Suppressor macrophage (primary cell): ENCODE data around the gene EVI5L.
A peak's percentile ranks its signal among the peaks of the same experiment; 100 is the strongest.
"Not testable (repeated sequence)": the region's sequence is repeated elsewhere in the genome, so short reads cannot be mapped to it uniquely, and the experiment has no call there.

Experiments
- DNase-seq, 4 experiments: peaks; one replicate each; pipeline ENCODE4 v3.0.0-alpha.2; 2020 to 2022

The EVI5L gene

DNA sequence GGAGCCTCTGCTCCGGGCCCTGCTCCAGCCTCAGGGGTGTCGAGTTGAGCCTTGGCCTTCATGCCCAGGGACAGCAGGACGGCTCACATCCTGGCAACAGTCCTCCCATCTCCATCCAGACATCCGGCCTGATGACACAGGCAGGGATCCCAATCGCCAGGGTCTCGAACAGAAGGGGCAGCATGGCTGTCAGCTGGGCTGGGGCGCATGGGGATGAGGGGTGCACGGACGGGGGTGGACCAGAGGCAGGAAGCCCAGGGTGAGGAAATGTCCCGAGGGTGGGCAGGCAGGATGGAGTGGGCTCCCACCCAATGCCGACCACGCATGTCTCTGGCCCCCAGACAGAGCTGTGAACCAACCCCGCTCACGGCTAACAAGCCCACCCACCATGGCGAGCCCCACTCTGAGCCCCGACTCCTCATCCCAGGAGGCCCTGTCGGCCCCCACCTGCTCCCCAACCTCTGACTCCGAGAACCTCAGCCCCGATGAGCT lies 16.2 kb downstream of the EVI5L start:
- DNase-seq: no peak

DNA sequence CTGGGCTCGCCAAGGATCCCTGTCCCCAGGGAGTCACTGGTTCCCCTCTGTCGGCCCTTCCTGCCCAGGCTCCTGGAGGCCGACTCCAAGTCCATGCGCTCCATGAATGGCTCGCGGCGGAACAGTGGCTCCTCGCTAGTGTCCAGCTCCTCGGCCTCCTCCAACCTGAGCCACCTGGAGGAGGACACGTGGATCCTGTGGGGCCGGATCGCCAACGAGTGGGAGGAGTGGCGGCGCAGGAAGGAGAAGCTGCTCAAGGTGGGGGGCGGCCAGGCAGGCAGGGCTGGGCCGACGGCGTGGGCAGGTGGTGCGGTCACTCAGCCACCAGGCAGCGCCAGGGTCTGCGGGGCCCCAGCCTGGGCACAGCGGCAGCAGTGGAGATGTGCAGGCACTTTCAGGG lies 17.6 kb downstream of the EVI5L start:
- no peak for DNase-seq

DNA sequence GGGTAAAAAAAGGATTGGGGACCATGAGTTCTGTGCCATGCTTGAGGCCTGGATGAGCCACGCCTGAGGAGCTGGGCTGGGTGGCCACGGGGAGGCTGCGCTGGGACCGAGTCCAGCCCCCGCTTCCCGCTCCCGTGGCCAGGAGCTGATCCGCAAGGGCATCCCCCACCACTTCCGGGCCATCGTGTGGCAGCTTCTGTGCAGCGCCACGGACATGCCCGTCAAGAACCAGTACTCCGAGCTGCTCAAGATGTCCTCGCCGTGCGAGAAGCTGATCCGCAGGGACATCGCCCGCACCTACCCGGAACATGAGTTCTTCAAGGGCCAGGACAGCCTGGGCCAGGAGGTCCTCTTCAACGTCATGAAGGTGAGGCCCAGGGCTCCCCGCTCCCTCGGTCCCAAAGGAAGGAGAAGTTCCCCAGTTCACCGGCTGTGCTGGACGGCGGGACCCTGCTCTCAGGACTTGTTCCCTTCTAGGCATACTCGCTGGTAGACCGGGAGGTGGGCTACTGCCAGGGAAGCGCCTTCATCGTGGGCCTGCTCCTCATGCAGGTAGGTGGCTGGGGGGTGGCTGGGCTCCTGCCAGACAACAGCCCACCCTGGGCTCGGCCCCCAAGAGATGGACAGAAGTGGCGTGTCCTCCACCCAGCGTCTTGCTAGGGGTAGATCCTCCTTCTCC lies 18.9 kb downstream of the EVI5L start:
- no peak for DNase-seq

DNA sequence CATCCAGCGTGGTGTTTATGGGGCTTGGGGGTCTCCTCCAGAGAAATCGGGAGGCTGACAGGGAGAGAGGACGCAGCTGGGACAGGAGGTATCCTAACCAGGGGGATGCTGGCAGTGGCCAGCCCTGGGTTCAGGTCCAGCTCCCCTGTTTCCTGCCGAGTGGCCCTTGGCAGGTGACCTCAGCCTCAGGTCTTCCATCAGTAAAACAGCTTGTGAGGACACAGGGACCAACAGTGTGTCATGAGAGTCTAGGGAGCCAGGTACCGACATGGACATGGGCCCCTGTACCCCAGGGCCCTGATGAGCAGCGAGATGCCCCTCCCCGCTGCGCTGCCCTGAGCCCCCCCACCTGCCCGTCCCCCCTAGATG lies 19.6 kb downstream of the EVI5L start:
- DNase-seq: no peak

DNA sequence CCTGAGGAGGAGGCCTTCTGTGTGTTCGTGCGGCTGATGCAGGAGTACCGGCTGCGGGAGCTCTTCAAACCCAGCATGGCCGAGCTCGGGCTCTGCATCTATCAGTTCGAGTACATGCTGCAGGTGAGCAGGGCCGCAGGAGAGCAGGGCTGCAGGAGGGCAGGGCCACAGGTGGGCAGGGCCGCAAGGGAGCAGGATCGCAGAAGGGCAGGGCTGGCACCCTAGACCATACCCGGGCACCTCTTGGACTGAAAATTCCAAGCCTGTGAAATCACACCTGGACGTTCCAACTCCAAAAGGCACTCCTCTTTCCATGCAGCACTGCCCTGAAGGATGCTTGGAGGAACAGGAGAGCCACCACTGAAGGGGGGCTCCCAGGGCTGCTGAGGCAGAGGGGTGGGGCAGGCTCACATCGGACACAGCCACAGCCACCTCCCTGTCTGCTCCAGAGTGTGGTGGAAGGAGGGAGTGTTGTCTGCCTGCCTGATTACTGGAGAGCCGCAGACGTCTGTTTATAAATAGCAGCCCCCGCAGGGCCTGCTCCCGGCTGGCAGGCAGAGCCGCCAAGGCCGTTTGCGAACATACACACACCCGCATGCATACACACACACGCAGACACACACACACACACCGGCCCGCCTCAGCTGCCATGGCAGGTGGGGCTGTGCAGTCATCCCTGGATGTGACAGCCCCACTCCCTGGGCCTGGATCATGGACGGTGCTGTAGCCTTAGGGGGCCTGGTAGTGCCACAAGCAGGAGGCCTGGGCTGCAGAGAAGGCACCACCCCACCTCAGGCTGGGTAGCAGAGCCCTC lies 20.2 kb downstream of the EVI5L start:
- no peak for DNase-seq

DNA sequence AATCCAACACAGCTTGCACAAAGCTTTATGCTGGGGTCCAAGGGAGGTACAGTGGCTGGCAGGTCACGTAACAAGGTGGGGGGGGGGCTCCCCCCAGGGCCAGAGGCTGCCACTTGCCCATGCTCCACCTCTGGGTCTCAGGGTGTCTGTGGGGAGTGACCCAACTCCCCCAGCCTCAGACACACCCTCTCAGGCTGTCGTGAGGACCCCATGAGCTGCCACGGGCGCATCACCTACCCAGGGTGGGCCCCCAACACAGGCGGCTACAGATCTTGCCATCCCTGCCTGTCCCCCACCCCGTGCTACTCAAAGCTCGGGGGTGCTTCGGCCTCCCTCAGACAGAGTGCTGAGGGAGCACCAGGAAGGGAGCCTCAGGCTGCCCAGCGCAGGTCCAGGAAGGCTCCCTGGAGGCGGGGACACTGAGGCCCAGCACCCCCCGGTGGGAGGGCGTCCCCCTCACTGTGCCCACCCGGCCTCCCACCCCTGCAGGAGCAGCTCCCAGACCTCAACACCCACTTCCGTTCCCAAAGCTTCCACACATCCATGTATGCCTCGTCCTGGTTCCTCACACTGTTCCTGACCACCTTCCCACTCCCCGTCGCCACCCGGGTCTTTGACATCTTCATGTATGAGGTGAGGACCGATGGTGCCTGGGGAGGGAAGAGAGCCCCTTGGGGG lies 21.1 kb downstream of the EVI5L start:
- DNase-seq: no peak

DNA sequence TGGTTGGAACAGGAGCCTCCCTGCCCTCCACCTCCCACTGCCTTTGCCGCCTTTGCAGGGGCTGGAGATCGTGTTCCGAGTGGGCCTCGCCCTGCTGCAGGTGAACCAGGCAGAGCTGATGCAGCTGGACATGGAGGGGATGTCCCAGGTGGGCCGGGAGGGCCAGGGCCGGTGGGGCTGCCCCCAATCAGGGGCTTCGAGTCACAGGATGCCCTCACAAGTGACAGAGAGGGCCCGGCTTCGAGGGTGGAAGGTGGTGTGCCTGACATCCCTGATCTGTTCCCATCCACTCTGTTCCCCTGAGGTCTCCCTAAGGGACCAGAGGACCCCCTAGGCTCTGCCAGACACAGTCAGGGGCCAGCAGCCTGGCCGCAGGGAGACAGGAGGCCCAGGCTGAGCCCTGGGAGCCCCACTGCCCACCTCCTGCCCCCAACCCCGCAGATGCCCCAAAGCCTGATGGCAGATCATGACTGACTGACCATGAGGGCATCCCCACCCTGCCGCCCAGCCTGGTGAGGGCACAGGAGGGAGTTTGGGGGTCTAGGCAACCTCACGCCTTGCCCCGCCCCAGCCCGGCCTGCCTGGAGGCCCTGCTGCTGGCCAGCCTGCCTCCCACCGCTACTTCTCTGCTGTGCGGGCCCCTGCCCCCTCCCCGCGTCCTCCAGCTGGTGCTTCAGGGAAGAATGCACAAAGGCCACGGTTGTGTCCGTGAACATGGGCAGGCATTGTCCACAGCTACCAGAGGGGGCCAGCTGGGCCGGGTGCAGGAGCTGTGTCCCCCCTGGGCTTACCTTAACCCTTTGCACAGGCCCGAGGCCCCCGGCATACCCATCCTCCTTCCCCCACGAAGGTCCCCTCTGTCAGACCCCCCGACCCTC lies 21.8 kb downstream of the EVI5L start:
- no peak for DNase-seq

DNA sequence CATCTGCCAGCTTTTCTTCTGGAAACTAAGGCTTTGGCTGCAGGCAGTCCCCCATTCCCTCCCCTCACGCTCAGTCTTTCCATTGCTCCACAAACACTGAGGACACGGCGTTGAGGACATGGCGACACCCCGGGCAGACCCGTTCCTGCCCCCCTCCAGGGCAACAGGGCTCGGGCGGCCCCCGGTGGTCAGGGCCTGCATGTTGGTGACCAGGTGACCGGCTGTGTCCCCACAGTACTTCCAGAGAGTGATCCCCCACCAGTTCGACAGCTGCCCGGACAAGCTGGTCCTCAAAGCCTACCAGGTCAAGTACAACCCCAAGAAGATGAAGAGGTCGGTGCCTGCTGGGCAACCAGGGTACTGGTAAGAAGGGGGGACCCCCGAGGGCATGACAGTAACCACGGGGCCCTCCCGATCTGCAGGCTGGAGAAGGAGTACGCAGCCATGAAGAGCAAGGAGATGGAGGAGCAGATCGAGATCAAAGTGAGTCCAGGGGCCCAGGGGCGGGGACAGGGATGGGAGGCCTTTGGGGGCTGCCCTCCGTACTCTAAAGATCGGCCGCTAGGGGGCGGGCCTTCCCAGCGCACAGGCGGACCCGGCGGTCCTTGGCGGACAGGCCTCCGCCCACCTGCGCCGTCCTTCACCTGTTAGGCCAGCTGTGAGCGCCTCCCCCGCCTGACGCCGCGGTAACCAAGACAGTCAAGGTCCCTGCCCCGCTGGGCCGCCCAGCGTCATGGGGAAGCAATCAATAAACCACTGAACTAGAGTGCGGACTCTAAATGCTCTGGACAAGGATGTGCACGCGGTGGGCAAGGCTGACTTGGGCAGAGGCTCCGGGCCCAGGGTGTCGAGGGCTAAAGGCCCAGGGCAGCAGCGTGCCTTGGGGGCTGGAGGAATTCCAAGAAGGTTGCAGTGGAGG lies 23.1 kb downstream of the EVI5L start:
- peak; percentile 58 to 84 (median 65) for DNase-seq

DNA sequence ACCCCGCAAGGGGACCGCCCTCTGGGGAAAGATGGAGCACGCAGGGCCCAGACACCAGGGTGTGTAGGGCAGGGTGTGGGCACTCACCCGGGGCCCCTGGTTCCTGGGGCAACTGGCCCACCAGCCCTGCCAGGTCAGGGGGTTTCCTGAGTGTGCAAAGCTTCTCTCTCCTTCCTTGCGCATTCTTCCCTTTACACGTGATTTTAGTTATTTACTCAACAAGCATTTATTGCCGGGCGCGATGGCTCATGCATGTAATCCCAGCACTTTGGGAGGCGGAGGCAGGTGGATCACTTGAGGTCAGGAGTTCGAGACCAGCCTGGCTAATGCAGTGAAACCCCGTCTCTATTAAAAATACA lies 23.7 kb downstream of the EVI5L start:
- DNase-seq: no peak

DNA sequence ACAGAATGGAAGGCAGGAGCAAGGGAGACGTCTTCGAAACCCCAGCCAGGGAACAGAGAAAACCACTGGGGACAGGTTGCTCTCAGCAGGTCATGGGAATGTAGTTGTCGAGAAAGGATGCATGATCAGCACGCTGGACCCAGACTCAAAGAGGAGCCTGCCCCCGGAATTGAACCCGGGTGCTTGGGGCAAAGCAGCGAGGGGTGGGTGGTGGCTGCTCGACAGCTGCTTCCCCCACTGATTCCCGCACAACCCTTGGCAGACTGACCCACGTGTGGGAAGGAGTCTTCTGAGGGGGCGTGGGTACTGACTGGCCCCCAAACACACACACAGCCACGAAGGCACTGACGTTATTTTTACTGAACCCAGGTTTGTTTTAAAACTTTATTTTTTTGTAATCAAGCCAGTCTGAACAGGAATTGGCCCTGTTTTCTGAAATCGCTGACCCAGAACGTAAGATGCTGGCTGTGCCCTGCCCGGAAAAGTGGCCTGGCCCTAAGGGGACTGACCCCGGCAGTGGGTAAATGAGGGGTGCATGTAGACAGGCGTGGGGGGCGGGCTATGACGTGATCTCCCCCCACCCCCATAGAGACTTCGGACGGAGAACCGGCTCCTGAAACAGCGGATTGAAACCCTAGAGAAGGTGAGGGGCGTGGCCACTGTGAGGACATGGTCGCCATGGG lies 25.5 kb downstream of the EVI5L start:
- DNase-seq: no peak

DNA sequence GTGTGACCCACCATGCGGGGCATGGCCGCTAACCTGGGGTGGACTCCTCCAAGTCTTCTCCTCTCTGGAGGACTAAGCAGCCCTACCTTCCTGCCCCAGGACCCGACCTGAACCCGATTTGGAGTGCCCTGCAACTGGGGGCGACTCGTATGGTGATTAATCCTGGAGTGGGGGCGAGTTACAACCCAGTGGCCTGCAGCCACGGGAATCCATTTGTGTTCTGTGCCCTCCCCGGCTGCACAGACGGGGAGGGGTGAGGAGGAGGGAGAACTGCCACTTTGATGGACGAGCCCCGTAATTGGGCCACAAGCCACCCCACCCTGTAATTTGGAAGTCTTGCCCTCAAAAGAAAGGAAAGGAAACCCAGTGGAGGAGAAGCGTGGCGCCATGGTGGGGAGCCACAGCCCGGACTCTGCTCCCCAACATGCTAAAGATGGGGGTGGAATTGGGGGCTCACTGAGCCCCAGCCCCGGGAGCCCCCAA lies 26.1 kb downstream of the EVI5L start:
- DNase-seq: no peak

DNA sequence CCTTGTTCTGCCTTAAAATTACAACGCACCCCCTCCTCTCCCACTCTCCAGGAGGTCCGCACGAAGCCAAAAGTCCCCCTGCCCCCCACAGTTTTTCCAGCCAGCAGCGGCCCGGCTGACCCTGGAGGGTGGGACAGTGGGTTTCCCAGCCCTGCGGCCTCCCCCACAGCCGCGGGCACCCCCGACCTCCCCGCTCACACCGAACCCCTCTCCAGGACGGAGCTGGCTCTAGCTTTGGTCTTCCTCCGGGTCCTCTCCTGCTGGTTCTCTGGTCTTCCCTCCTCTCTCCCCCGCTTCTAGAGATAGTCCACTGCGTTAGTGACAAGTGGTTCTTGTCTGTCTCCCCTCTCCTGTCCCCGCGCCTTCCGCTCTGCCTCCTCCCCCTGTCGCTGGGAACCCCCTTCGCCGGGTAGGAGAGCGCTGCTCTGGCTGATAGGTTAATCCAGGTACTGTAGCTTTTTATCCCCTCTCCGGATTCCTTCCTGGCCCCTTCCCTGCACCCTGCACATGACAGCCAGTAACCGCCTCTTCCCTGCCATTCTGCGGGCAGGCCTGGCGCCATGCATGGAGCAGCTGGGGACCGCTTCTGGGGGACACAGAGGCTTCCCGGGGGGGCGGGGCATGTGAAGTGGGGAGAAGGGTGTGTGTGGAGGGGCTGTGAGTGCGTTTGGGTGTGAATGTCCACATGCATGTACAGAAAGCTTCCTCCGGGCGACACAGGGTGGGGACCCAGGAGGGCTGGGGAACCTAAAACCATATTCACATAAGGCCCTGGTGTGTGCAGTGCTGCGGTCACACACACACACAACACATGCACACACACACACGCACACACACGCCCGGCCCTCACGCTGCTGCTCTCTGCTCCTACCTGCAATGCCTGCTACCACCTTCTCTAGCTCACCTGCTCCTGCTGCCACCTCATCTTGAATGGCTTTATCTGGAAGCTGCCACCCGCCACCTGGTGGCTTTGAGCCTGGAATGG lies 27.0 kb downstream of the EVI5L start:
- no peak for DNase-seq

DNA sequence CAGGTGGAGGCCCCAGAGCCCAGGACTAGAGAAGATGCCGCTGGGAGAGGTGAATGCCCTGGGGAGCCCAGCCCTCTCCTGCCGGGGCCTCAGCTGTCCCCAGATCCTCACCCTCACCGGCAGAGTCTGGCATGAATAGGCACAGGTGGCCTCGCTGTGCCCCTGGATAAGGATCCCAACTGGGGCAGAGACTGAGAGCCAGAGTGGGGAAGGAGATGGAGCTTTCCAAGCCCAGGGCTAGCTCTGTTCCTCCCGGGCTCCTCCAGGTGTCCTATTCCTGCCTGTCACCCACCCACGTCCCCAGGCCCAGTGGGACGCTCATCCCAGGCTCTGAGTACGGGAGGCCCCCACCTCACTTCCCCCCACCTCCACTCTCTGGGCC lies 27.7 kb downstream of the EVI5L start:
- no peak for DNase-seq

DNA sequence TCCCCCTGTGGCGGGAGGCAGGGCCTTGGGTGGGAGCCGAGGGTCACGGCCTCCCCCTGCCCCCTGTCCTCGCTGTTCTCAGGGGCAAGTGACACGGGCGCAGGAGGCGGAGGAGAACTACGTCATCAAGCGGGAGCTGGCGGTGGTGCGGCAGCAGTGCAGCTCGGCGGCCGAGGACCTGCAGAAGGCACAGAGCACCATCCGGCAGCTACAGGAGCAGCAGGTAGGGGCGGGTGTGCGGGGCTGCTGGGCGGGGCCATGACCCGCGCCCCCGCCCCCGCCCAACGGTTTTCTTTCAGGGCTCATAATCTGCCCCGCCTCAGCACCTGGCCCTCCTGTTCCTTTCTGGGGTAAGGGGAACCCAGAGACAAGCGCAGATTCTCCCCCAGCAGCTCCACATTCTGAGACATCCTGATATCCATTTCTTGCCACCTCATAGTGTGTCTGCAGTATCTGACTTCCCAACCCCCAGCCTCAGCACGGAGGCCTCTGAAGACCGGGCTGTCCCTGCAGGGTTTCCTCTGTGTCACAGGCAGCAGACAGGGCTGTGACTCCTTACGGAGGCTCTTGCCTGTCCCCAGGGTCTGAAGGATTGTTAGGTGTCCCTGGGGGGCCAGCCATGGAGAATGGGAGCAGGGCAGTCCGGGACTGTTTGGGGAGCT lies 28.2 kb downstream of the EVI5L start:
- no peak for DNase-seq

DNA sequence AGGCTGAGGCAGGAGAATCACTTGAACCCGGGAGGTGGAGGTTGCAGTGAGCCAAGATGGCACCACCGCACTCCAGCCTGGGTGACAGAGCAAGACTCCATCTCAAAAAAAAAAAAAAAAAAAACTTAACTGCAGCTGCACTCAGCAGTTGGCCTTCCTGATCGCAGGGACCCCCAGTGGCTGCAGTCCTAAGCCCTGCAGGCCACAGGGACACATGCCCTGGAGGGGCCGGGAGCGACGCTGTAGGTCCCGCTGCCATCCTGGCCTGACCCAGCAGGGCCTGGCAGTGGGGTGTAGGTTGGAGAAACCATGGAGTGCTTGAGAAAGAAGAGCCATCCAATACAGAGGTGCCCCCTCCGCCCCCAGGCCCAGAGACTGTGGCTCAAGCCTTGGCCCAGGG lies 29.1 kb downstream of the EVI5L start:
- not testable (repeated sequence) for DNase-seq

DNA sequence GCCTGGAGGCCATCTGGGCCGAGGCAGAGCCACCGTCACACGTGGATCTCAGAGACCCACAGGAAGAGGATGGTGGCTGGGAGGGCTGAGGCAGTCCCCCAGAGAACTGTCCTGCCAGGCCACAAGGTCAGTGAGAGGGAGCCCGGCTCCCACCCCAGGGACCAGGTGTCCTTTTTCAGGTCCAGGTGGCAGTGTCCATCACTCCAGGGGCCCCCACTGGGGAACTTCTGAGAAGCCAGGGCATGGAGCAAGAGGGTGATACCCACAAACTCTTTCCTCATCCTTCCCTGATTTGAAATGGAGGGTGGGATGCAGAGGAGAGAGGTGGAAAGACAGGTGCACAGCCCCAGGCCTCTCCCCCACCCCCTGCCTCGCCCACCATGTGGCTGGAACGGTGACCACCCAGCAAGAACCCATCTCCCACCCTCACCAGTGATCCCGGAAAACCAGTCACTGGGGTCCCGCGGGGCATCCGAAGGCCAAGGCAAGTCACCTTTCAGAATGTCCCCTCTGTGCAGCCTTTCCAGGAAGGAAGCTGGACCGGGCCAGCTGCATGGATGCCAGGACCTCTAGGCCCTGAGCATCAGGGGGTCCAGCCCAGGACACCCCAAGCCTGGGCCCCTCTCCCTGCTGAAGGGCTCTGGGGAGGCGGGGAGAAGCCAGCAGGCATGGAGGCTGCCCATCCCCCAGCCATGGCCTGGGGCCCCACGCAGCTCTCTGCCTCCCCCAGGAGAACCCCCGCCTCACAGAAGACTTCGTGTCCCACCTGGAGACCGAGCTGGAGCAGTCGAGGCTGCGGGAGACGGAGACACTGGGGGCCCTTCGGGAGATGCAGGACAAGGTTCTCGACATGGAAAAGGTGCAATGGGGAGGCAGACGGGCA lies 30.1 kb downstream of the EVI5L start:
- DNase-seq: no peak

DNA sequence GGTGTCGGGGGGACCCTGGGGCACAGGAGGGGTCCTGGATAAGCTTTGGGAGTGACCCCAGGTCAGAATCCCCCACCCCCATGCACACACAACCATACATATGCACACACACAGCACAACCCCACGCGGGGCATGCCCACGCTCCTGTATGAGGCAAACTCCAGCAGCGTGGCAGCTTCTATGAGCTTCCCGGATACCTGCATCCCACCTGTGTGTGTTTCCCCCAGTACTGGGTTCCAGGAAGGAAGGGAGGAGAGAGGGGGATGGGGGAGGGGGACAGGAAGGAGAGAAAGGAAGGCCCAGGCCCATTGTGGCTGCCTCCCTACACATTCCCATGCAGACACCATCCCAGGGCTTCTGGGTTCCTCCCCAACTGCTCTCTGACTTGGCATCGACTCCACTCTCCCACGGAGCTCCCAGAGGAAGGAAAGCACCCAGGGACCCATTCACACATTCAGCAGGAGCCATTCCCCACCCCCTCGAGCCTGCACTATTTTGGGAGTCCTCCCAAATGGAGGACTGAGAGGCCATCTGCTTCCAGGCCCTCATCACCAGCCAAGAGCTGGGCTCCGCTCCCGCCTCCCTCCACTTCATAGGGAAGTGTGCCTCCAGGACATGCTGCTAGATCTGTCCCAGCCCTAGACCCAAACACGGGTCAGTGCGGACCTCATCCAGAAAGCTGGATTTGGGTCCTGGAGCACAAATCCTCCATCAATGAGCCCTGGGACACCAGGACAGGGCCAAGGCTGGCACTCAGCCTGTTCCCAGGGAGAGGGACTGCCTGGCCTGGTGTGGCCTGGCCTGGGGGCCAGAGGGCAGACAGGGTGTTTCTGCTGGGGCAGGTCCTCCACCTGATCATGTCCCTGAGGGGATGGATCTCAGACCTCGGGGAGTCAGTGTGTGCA lies 30.9 kb downstream of the EVI5L start:
- no peak for DNase-seq
